K562 (cell line): ENCODE measurements around the gene ZCCHC4. TPM values are rescaled to one million over a fixed set of nuclear protein-coding genes. Genes with fewer than 3 reads are reported as not detected.

Experiments used
- ATAC-seq: fragments of 200-7000 bp; cut with Tn5 transposase; 3 replicates; pipeline ENCODE4 v1.9.1; 2020; ENCODE audit warnings: moderate library complexity
- BruUV-seq: library from RNA; stranded (reverse); fragments of 400-500 nt; replicated peaks from 2 replicates; lab custom pipeline; 2021; lab: Mats Ljungman, UMichigan
- CTCF ChIA-PET: fragments of 300-600 bp; formaldehyde crosslinking; extraction: SDS; loops from one replicate; lab custom pipeline; 2021; ENCODE audit warnings: low intra/inter-chr PET ratio; lab: Yijun Ruan, JAX
- POLR2A ChIA-PET: fragments of 300-600, 350-650 bp; sonication (Branson Sonifier 250); formaldehyde crosslinking; extraction: SDS; loops from one replicate; lab custom pipeline; 2021; ENCODE audit warnings: antibody characterized with exemption, inconsistent platforms; lab: Yijun Ruan, JAX
- DNase-seq, 4 experiments: peaks; one replicate each; pipeline versions ENCODE4 v3.0.0 to v3.0.0-alpha.2; 2011 to 2018; ENCODE audit warnings: low spot score in 3 of 4, mixed read lengths in 3 of 4; ENCODE audit errors: extremely low read depth in 1 of 4
- FAIRE-seq: peaks from 2 replicates; lab custom pipeline; 2011; peaks lifted over from hg19 to GRCh38; lab: Jason Lieb, UNC
- H2AFZ ChIP-seq: 2 replicates; pipeline ENCODE4 v1.6.0; 2011; ENCODE audit warnings: low read depth, low read length, control low read depth, inconsistent platforms
- H3K27ac ChIP-seq: fragments of 200-600 bp; 3 replicates; pipeline ENCODE4 v1.8.0; 2011; ENCODE audit warnings: low read depth, mild to moderate bottlenecking, control low read depth, inconsistent platforms, low read length, moderate library complexity, mixed read lengths; ENCODE audit errors: extremely low read depth
- H3K27me3 ChIP-seq, 2 experiments: fragments of 300-600 bp in 1 of 2; 2 replicates in 1 of 2; 3 replicates in 1 of 2; pipeline versions ENCODE4 v1.6.0 to v1.8.0; 2011; ENCODE audit warnings: inconsistent platforms in 2 of 2, low read length in 2 of 2, mild to moderate bottlenecking in 1 of 2, mixed read lengths in 1 of 2, moderate library complexity in 1 of 2; ENCODE audit not compliant: control insufficient read depth in 2 of 2, insufficient read depth in 2 of 2
- H3K36me3 ChIP-seq: fragments of 300-600 bp; 3 replicates; pipeline ENCODE4 v1.8.0; 2011; ENCODE audit warnings: mild to moderate bottlenecking, low read length, inconsistent platforms; ENCODE audit not compliant: control insufficient read depth, insufficient read depth
- H3K4me1 ChIP-seq, 2 experiments: fragments of 200-600 bp in 1 of 2; replicated peaks in 1 of 2; 2 replicates in 1 of 2; 3 replicates in 1 of 2; pipeline versions ENCODE4 v1.5.1 to v1.8.0; 2011; ENCODE audit warnings: inconsistent platforms in 2 of 2, low read length in 2 of 2, mild to moderate bottlenecking in 1 of 2, mixed read lengths in 1 of 2, moderate library complexity in 1 of 2; ENCODE audit not compliant: control insufficient read depth in 2 of 2, insufficient read depth in 2 of 2
- H3K4me2 ChIP-seq: 2 replicates; pipeline ENCODE4 v1.6.1; 2011; ENCODE audit warnings: low read length, control low read depth, inconsistent platforms, mixed read lengths; ENCODE audit not compliant: insufficient read depth
- H3K4me3 ChIP-seq: fragments of 200-600 bp; sonication (generic), shearing (Covaris generic); 2 replicates; pipeline ENCODE4 v1.5.1; 2016; ENCODE audit warnings: control low read depth, inconsistent platforms
- H3K79me2 ChIP-seq: fragments of 200-600 bp; 3 replicates; pipeline ENCODE4 v1.8.0; 2011; ENCODE audit warnings: low read length, inconsistent platforms; ENCODE audit not compliant: control insufficient read depth, insufficient read depth
- H3K9ac ChIP-seq, 2 experiments: 2 replicates each; pipeline versions ENCODE4 v1.6.0 to v1.6.1; 2011; ENCODE audit warnings: low read depth in 2 of 2, low read length in 2 of 2, control low read depth in 1 of 2, inconsistent platforms in 1 of 2, mild to moderate bottlenecking in 1 of 2, mixed read lengths in 1 of 2; ENCODE audit not compliant: insufficient read depth in 1 of 2
- H3K9me1 ChIP-seq: one replicate; pipeline ENCODE4 v1.6.0; 2011; ENCODE audit warnings: inconsistent platforms, mild to moderate bottlenecking, low read length, moderate library complexity; ENCODE audit not compliant: control insufficient read depth, insufficient read depth
- H3K9me3 ChIP-seq: replicated peaks from 2 replicates; pipeline ENCODE4 v1.5.1; 2011; ENCODE audit warnings: low read depth, low read length, inconsistent platforms; ENCODE audit not compliant: control insufficient read depth, insufficient read depth
- H4K20me1 ChIP-seq: replicated peaks from 2 replicates; pipeline ENCODE4 v1.6.1; 2011; ENCODE audit warnings: low read length, inconsistent platforms, mixed read lengths; ENCODE audit not compliant: control insufficient read depth, insufficient read depth
- ATF6 ChIP-seq: sonication (generic); formaldehyde crosslinking; IDR thresholded peaks from 2 replicates; pipeline ENCODE4 v1.4.0; 2020; ENCODE audit warnings: mild to moderate bottlenecking, missing genetic modification reagents
- CCAR2 ChIP-seq: fragments of 200-400 bp; formaldehyde crosslinking; IDR thresholded peaks from 2 replicates; pipeline ENCODE4 v1.6.1; 2017; ENCODE audit warnings: mild to moderate bottlenecking, low read depth, low read length
- HNRNPLL ChIP-seq: fragments of 200-400 bp; formaldehyde crosslinking; IDR thresholded peaks from 2 replicates; pipeline ENCODE4 v1.6.1; 2017; ENCODE audit warnings: low read length, low read depth, mild to moderate bottlenecking; ENCODE audit not compliant: poor library complexity, severe bottlenecking
- NCOA4 ChIP-seq: fragments of 450-650 bp; IDR thresholded peaks from 2 replicates; pipeline ENCODE4 v1.6.1; 2018; ENCODE audit warnings: mild to moderate bottlenecking; ENCODE audit not compliant: partially characterized antibody
- NR3C1 ChIP-seq: sonication (generic); formaldehyde crosslinking; IDR thresholded peaks from 2 replicates; pipeline ENCODE4 v1.8.1; 2022; ENCODE audit warnings: missing genetic modification reagents
- WGBS: fragments of 100-300 bp; shearing (Covaris generic); methylation state at CpG from one replicate; pipeline ENCODE4 v1.1.6; 2016; ENCODE audit warnings: low coverage, mixed read lengths; ENCODE audit not compliant: insufficient coverage; ENCODE audit errors: missing lambda C conversion rate; 5-methylcytosine and 5-hydroxymethylcytosine counted together
- in situ Hi-C: fragments of 300-500 bp; cut with MboI; formaldehyde crosslinking; loops from 4 replicates; pipeline ENCODE4 v1.15.0; 2018; ENCODE audit warnings: inconsistent platforms, mixed read lengths
- intact Hi-C: fragments of 100-400 bp; cut with micrococcal nuclease; formaldehyde crosslinking; loops from 2 replicates; pipeline ENCODE4 v1.14.2; 2022
- polyA plus RNA-seq, 8 experiments: library from polyadenylated mRNA; depleted of rRNA in 4 of 8; stranded (reverse) in 5 of 8; unstranded in 3 of 8; fragments of >200 nt; fragmentation: Nextera tagmentation in 2 of 8; fragmentation: Illumina TruSeq in 1 of 8; extraction: Ambion mirVana in 2 of 8; extraction: Trizol in 1 of 8; gene quantifications; 2 replicates each; pipeline versions ENCODE4 v1.2.1 to v1.2.3, GENCODE V29; 2011 to 2014; ENCODE audit warnings: inconsistent platforms in 1 of 8, missing spikeins in 1 of 8
- total RNA-seq, 7 experiments: library from RNA; depleted of rRNA in 6 of 7; stranded (reverse); fragments of >200 nt in 6 of 7; fragmentation: Illumina TruSeq in 2 of 7; extraction: Trizol in 2 of 7; gene quantifications; 2 replicates each; pipeline versions ENCODE4 v1.2.1 to v1.2.3, GENCODE V29; 2011 to 2021; ENCODE audit warnings: low replicate concordance in 1 of 7
- TF ChIP-seq, protein P1 (sequence below): sonication (generic); formaldehyde crosslinking; IDR thresholded peaks from 2 replicates; pipeline ENCODE4 v1.9.0; 2022; ENCODE audit warnings: mild to moderate bottlenecking, missing genetic modification reagents
- TF ChIP-seq, protein P2 (sequence below), 2 experiments: fragments of 450-650 bp; formaldehyde crosslinking in 1 of 2; IDR thresholded peaks; 2 replicates each; pipeline versions ENCODE4 v1.4.0 to v1.6.1; 2014 to 2020; ENCODE audit warnings: mild to moderate bottlenecking in 2 of 2, borderline replicate concordance in 1 of 2, low read depth in 1 of 2

ZCCHC4 gene
- total and polyA plus RNA-seq, 9 of the 15 experiments (the other 6 are each of a cell fraction or from before 2014, with no cell fraction given), result 5.3 to 26.1 (median 15.2) TPM

DNA sequence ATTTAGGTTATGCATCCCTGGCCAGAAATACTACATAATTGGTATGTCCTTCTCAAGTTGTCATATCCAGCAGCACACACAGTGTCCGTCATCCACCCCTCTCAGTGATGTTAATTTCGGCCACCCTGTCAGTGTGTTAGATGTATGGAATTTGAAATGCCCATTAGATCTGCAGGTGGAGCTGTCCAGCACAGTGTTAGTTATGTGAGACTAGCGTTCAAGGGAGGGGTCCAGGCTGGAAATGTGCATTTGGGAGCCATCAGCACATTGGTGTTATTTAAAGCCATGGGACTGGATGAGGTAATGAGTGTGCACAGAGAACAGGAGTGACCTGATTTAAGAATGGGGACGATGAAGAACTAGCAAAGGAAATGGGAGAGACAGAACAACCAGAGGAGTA, 86.9 kb downstream of the ZCCHC4 start:
- FAIRE-seq, result no peak

More for the DNA sequence above, 86.9 kb downstream of the ZCCHC4 start:
- in situ Hi-C loops (no loop called here), intact Hi-C loops (no loop called here)
- Histone ChIP-seq H3K79me2 (no peaks in the 10 kb centered on the region), H3K27ac (no peak overlapping the region), H3K4me3 (no peak overlapping the region), H3K9me1 (no peaks in the 10 kb centered on the region), H3K27me3 (no peaks in the 10 kb centered on the region), H4K20me1 (no peaks in the 10 kb centered on the region), H3K36me3 (peaks cover 83% of the 10 kb centered on the region), H3K9me3 (no peaks in the 10 kb centered on the region), H2AFZ (no peak overlapping the region), H3K4me1 (no peaks in the 10 kb centered on the region), H3K9ac (no peak overlapping the region), H3K4me2 (no peak overlapping the region)
- 89% methylated on average over 4 of the region's 4 CpGs for WGBS
- POLR2A ChIA-PET, result interaction anchor here (0.6 kb wide), 1 partner anchor 11 kb away, joined by 3 read pairs; no protein-coding TSS in a partner anchor
- CTCF ChIA-PET, result no interaction called here
- TSS peak; percentile 15 for BruUV-seq
- no peak for DNase-seq
- TF ChIP-seq ATF6 (CRISPR knock-in tag) (no peak), NCOA4 (no peak), NR3C1 (CRISPR knock-in tag) (no peak), HNRNPLL (no peak), CCAR2 (no peak)
- TF ChIP-seq, protein P1, sequence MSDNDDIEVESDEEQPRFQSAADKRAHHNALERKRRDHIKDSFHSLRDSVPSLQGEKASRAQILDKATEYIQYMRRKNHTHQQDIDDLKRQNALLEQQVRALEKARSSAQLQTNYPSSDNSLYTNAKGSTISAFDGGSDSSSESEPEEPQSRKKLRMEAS (CRISPR knock-in tag), result no peak
- TF ChIP-seq, protein P2, sequence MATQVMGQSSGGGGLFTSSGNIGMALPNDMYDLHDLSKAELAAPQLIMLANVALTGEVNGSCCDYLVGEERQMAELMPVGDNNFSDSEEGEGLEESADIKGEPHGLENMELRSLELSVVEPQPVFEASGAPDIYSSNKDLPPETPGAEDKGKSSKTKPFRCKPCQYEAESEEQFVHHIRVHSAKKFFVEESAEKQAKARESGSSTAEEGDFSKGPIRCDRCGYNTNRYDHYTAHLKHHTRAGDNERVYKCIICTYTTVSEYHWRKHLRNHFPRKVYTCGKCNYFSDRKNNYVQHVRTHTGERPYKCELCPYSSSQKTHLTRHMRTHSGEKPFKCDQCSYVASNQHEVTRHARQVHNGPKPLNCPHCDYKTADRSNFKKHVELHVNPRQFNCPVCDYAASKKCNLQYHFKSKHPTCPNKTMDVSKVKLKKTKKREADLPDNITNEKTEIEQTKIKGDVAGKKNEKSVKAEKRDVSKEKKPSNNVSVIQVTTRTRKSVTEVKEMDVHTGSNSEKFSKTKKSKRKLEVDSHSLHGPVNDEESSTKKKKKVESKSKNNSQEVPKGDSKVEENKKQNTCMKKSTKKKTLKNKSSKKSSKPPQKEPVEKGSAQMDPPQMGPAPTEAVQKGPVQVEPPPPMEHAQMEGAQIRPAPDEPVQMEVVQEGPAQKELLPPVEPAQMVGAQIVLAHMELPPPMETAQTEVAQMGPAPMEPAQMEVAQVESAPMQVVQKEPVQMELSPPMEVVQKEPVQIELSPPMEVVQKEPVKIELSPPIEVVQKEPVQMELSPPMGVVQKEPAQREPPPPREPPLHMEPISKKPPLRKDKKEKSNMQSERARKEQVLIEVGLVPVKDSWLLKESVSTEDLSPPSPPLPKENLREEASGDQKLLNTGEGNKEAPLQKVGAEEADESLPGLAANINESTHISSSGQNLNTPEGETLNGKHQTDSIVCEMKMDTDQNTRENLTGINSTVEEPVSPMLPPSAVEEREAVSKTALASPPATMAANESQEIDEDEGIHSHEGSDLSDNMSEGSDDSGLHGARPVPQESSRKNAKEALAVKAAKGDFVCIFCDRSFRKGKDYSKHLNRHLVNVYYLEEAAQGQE (IDR thresholded peaks at IDR 0.05; ENCODE audit: borderline replicate concordance), result peak; percentile 34; the same call in 1 of the 2 replicates
- TF ChIP-seq, protein P2 (CRISPR knock-in tag; IDR thresholded peaks at IDR 0.05; ENCODE audit: low read depth), result no peak
- ATAC-seq, result no peak
